Neural cell (in vitro differentiated cells): Measurements from ENCODE around the gene NISCH. TPM values are rescaled to one million over a fixed set of nuclear protein-coding genes. Genes with fewer than 3 reads are reported as not detected.

Source experiments
- H2AFZ ChIP-seq: fragments of 200-600, 300-800 bp; sonication (generic), shearing (Covaris generic); 2 replicates; pipeline ENCODE4 v1.6.0; 2014; ENCODE audit warnings: low read depth, mild to moderate bottlenecking, antibody characterized with exemption, low read length, moderate library complexity
- H3F3A ChIP-seq: fragments of 200-600 bp; shearing (Covaris generic); 2 replicates; pipeline ENCODE4 v1.6.1; 2016; ENCODE audit warnings: mild to moderate bottlenecking, moderate library complexity, mixed read lengths, antibody characterized with exemption, low read length; ENCODE audit not compliant: insufficient read depth, poor library complexity, severe bottlenecking
- H3K27ac ChIP-seq: fragments of 200-600, 300-800 bp; sonication (generic), shearing (Covaris generic); 2 replicates; pipeline ENCODE4 v1.5.1; 2014; ENCODE audit warnings: mild to moderate bottlenecking, low read length, moderate library complexity
- H3K27me3 ChIP-seq: fragments of 300-800, 200-600 bp; sonication (generic), shearing (Covaris generic); 2 replicates; pipeline ENCODE4 v1.6.0; 2014; ENCODE audit warnings: mild to moderate bottlenecking, low read depth, low read length, moderate library complexity; ENCODE audit not compliant: insufficient read depth
- H3K36me3 ChIP-seq: fragments of 300-800, 200-600 bp; sonication (generic), shearing (Covaris generic); 2 replicates; pipeline ENCODE4 v1.5.1; 2014; ENCODE audit warnings: mild to moderate bottlenecking, antibody characterized with exemption, low read length, moderate library complexity; ENCODE audit not compliant: insufficient read depth
- H3K4me2 ChIP-seq: fragments of 300-800, 200-600 bp; sonication (generic), shearing (Covaris generic); 2 replicates; pipeline ENCODE4 v1.6.0; 2014; ENCODE audit warnings: mild to moderate bottlenecking, low read length
- H3K4me3 ChIP-seq: fragments of 300-800, 200-600 bp; sonication (generic), shearing (Covaris generic); 2 replicates; pipeline ENCODE4 v1.5.1; 2014; ENCODE audit warnings: mild to moderate bottlenecking, low read length, moderate library complexity
- H3K79me2 ChIP-seq: fragments of 200-600 bp; shearing (Covaris generic); replicated peaks from 2 replicates; pipeline ENCODE4 v1.6.0; 2014; ENCODE audit warnings: mild to moderate bottlenecking, low read length, moderate library complexity; ENCODE audit not compliant: insufficient read depth
- H3K9ac ChIP-seq: fragments of 300-800, 200-600 bp; sonication (generic), shearing (Covaris generic); 2 replicates; pipeline ENCODE4 v1.6.1; 2016; ENCODE audit warnings: mild to moderate bottlenecking, low read length, mixed read lengths
- H3K9me2 ChIP-seq: fragments of 200-600 bp; shearing (Covaris generic); 2 replicates; pipeline ENCODE4 v1.6.1; 2016; ENCODE audit warnings: mild to moderate bottlenecking, low read length, mixed read lengths; ENCODE audit not compliant: insufficient read depth
- H3K9me3 ChIP-seq: fragments of 200-600, 300-800 bp; sonication (generic), shearing (Covaris generic); 2 replicates; pipeline ENCODE4 v1.6.1; 2016; ENCODE audit warnings: mild to moderate bottlenecking, mixed run types, low read length, moderate library complexity, mixed read lengths
- H4K20me1 ChIP-seq: fragments of 200-600 bp; shearing (Covaris generic); 2 replicates; pipeline ENCODE4 v1.6.1; 2016; ENCODE audit warnings: mild to moderate bottlenecking, mixed run types; ENCODE audit not compliant: insufficient read depth
- CTCF ChIP-seq: fragments of 450-650 bp; IDR thresholded peaks from 2 replicates; pipeline ENCODE4 v1.5.1; 2014; ENCODE audit warnings: antibody characterized with exemption, mild to moderate bottlenecking, moderate library complexity; ENCODE audit not compliant: poor library complexity, severe bottlenecking
- EP300 ChIP-seq: fragments of 450-650 bp; conservative IDR thresholded peaks from 2 replicates; pipeline ENCODE4 v1.6.1; 2014; ENCODE audit warnings: antibody characterized with exemption, mild to moderate bottlenecking, moderate library complexity; ENCODE audit not compliant: poor library complexity, severe bottlenecking
- EZH2 ChIP-seq: fragments of 200-600, 300-800 bp; shearing (Covaris generic), sonication (generic); IDR thresholded peaks from 2 replicates; pipeline ENCODE4 v1.6.1; 2014; ENCODE audit warnings: antibody characterized with exemption, low read length, borderline replicate concordance, mild to moderate bottlenecking; ENCODE audit not compliant: insufficient read depth, poor library complexity, severe bottlenecking
- MXI1 ChIP-seq: fragments of 450-650 bp; conservative IDR thresholded peaks from 2 replicates; pipeline ENCODE4 v1.6.1; 2014; ENCODE audit warnings: antibody characterized with exemption, mild to moderate bottlenecking; ENCODE audit not compliant: poor library complexity, severe bottlenecking
- POLR2AphosphoS5 ChIP-seq: IDR thresholded peaks from 2 replicates; pipeline ENCODE4 v1.6.1; 2012
- RAD21 ChIP-seq: fragments of 450-650 bp; conservative IDR thresholded peaks from 2 replicates; pipeline ENCODE4 v1.6.1; 2014; ENCODE audit warnings: antibody characterized with exemption, mild to moderate bottlenecking, moderate library complexity
- REST ChIP-seq: IDR thresholded peaks from 2 replicates; pipeline ENCODE4 v1.6.1; 2012; ENCODE audit warnings: borderline replicate concordance
- SMC3 ChIP-seq: fragments of 450-650 bp; conservative IDR thresholded peaks from 2 replicates; pipeline ENCODE4 v1.6.1; 2014; ENCODE audit warnings: antibody characterized with exemption, mild to moderate bottlenecking, moderate library complexity; ENCODE audit not compliant: poor library complexity
- TAF1 ChIP-seq: IDR thresholded peaks from 2 replicates; pipeline ENCODE4 v1.6.1; 2012; ENCODE audit warnings: low read depth
- polyA plus RNA-seq: library from polyadenylated mRNA; depleted of rRNA; stranded (reverse); fragments of >200 nt; gene quantifications from 2 replicates; pipeline ENCODE4 v1.2.3, GENCODE V29; 2014

Gene NISCH
- polyA plus RNA-seq, 1 donor from 2014 or later, result 88.9 TPM

- TF ChIP-seq POLR2AphosphoS5, result no peak
- TF ChIP-seq EZH2, result no peak
- TF ChIP-seq TAF1, result no peak
- no peak for TF ChIP-seq EP300
- TF ChIP-seq RAD21, result no peak
- no peak for TF ChIP-seq SMC3
- no peak for TF ChIP-seq REST
- TF ChIP-seq MXI1, result no peak
- TF ChIP-seq CTCF, result no peak
- H4K20me1 ChIP-seq, result no peaks in the 10 kb centered on the region
- H3F3A ChIP-seq, result no peaks in the 10 kb centered on the region
- H3K79me2 ChIP-seq, result no peaks in the 10 kb centered on the region
- H2AFZ ChIP-seq, result no peak overlapping the region
- no peak overlapping the region for H3K4me2 ChIP-seq
- no peaks in the 10 kb centered on the region for H3K27me3 ChIP-seq
- H3K4me3 ChIP-seq, result no peak overlapping the region
- H3K9ac ChIP-seq, result no peak overlapping the region
- no peak overlapping the region for H3K27ac ChIP-seq
- no peaks in the 10 kb centered on the region for H3K9me2 ChIP-seq
- no peaks in the 10 kb centered on the region for H3K36me3 ChIP-seq
- no peaks in the 10 kb centered on the region for H3K9me3 ChIP-seq
Measured at GRCh38 chr3:52434491-52435115, 20.8 kb upstream of the NISCH start.

GRCh38 chr3:52435246-52436101 lies 19.9 kb upstream of the NISCH start:
- no peak overlapping the region for H3K27ac ChIP-seq
- no peaks in the 10 kb centered on the region for H3K9me2 ChIP-seq
- no peaks in the 10 kb centered on the region for H3K36me3 ChIP-seq
- H3K4me3 ChIP-seq, result no peak overlapping the region
- H3K27me3 ChIP-seq, result no peaks in the 10 kb centered on the region
- H3K4me2 ChIP-seq, result no peak overlapping the region
- no peaks in the 10 kb centered on the region for H4K20me1 ChIP-seq
- no peaks in the 10 kb centered on the region for H3F3A ChIP-seq
- H3K9ac ChIP-seq, result no peak overlapping the region
- no peak overlapping the region for H2AFZ ChIP-seq
- no peaks in the 10 kb centered on the region for H3K79me2 ChIP-seq
- no peak for TF ChIP-seq MXI1
- TF ChIP-seq TAF1, result no peak
- no peak for TF ChIP-seq RAD21
- no peak for TF ChIP-seq EZH2
- TF ChIP-seq EP300, result no peak
- no peak for TF ChIP-seq POLR2AphosphoS5
- TF ChIP-seq CTCF, result no peak
- H3K9me3 ChIP-seq, result no peaks in the 10 kb centered on the region
